Stimulated activated CD4-positive, alpha-beta T cell treated with anti-CD3 and anti-CD28 coated beads, Interleukin-2, amount 100 ng/mL, for 24 hours (primary cell): Measurements from ENCODE around the gene DPP8.
"Not testable (repeated sequence)": the region's sequence is repeated elsewhere in the genome, so short reads cannot be mapped to it uniquely, and the experiment has no call there.

ENCODE experiments used
- DNase-seq, 2 donors: peaks; one replicate each; pipeline ENCODE4 v3.0.0-alpha.2; 2020

DPP8 gene

GRCh38 chr15:65524226-65524625 lies 6.7 kb upstream of the DPP8 start:
- DNase-seq: no peak

GRCh38 chr15:65521350-65521749 lies 3.9 kb upstream of the DPP8 start:
- no peak for DNase-seq

- no peak for DNase-seq
These were observed 1.3 kb upstream of the DPP8 start for GRCh38 chr15:65518633-65519285.

- no peak for DNase-seq
These were observed 348 bp upstream of the DPP8 start for GRCh38 chr15:65517866-65518207.

GRCh38 chr15:65512807-65513416 lies 4.6 kb downstream of the DPP8 start:
- DNase-seq: no peak

- no peak for DNase-seq
These were observed 5.3 kb downstream of the DPP8 start for GRCh38 chr15:65512189-65512588.

GRCh38 chr15:65509321-65509720 lies 8.2 kb downstream of the DPP8 start:
- no peak for DNase-seq

- no peak for DNase-seq
These were observed 23.4 kb downstream of the DPP8 start for GRCh38 chr15:65494076-65494475.

GRCh38 chr15:65484876-65485275 lies 32.6 kb downstream of the DPP8 start:
- no peak for DNase-seq

- DNase-seq: no peak
These were observed 40.6 kb downstream of the DPP8 start for GRCh38 chr15:65476903-65477302.

GRCh38 chr15:65470866-65471265 lies 46.6 kb downstream of the DPP8 start:
- DNase-seq: no peak

GRCh38 chr15:65468229-65468909 lies 49.1 kb downstream of the DPP8 start:
- no peak for DNase-seq

- no peak for DNase-seq
These were observed 50.6 kb downstream of the DPP8 start for GRCh38 chr15:65466901-65467300.

- not testable (repeated sequence) for DNase-seq
These were observed 54.4 kb downstream of the DPP8 start for GRCh38 chr15:65463096-65463495.

GRCh38 chr15:65460741-65461347 lies 56.6 kb downstream of the DPP8 start:
- DNase-seq: peak; percentile 36 to 39

GRCh38 chr15:65455256-65455655 lies 62.2 kb downstream of the DPP8 start:
- DNase-seq: not testable (repeated sequence)

GRCh38 chr15:65451989-65452388 lies 65.5 kb downstream of the DPP8 start:
- no peak for DNase-seq

GRCh38 chr15:65450556-65450955 lies 66.9 kb downstream of the DPP8 start:
- no peak for DNase-seq

GRCh38 chr15:65447145-65447544 lies 70.3 kb downstream of the DPP8 start:
- no peak for DNase-seq

- DNase-seq: no peak
These were observed 83.3 kb downstream of the DPP8 start for GRCh38 chr15:65434201-65434600.

GRCh38 chr15:65431731-65432130 lies 85.8 kb downstream of the DPP8 start:
- DNase-seq: no peak

- DNase-seq: no peak
These were observed 91.2 kb downstream of the DPP8 start for GRCh38 chr15:65426216-65426853.

- no peak for DNase-seq
These were observed 92.8 kb downstream of the DPP8 start for GRCh38 chr15:65424683-65425082.
